ENCODE data around the gene OR51D1. TPM values are rescaled to one million over a fixed set of nuclear protein-coding genes. Genes with fewer than 3 reads are reported as not detected.
A peak's percentile ranks its signal among the peaks of the same experiment; 100 is the strongest.

Gene OR51D1
- total RNA-seq, 1 experiment from 2014 or later, result not detected

DNA sequence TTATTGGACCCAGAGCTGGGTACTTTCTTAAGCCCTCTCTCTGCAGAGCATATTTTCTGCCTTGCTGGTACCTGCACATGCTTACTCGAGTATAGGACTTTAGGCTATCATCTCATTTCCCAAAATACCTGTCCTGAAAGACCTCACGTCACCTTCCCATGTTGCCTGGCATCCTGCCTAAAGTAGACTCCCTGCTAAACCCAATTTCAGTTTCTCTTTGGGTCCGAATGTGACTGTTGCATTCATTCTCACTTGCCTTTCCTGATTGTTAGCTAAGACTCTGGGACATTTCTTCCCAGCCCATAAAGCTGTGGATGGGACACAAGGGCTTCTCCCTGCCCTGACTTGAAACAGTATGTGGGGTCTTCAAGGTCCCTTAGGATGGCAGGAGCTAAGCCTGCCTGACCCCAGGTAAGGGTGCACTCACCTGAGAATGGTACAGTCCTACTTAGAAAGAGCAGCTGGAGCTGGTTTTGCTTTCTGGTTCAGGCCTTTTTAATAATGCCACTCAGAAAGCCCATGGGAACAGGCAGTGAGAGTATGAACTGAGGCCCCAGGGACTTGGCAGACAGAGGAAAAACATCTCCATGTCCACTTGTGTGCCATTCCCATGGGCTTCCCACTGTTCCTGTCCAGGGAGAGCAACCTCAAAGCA is 47.5 kb downstream of the OR51D1 start:
- Histone ChIP-seq H2BK15ac (ENCODE audit: low read depth, low read length) (no peak overlapping the region), H2BK12ac (ENCODE audit: insufficient read length, low read depth, low read length) (no peak overlapping the region), H3K23me2 (ENCODE audit: insufficient read length, low read depth, low read length, poor library complexity, severe bottlenecking) (no peaks in the 10 kb centered on the region), H3K4me1 (ENCODE audit: insufficient read depth, low read length) (no peaks in the 10 kb centered on the region), H2AFZ (ENCODE audit: low read length) (no peak overlapping the region), H3K79me1 (ENCODE audit: insufficient read depth, low read depth, low read length, poor library complexity, severe bottlenecking) (no peaks in the 10 kb centered on the region), H3K9ac (ENCODE audit: extremely low read depth, insufficient read length, low read length) (no peak overlapping the region), H3T11ph (ENCODE audit: low read length) (no peak overlapping the region), H3K9me3 (ENCODE audit: control insufficient read depth, low read depth, low read length) (no peaks in the 10 kb centered on the region), H2AK5ac (ENCODE audit: insufficient read length, low read length) (no peak overlapping the region), H3K27ac (ENCODE audit: insufficient read length, low read depth, low read length) (no peak overlapping the region), H2BK120ac (ENCODE audit: low read depth, low read length, poor library complexity, severe bottlenecking) (no peak overlapping the region), H3K56ac (ENCODE audit: insufficient read length, low read depth, low read length) (no peak overlapping the region), H3K18ac (ENCODE audit: insufficient read length, low read depth, low read length) (no peak overlapping the region), H3K14ac (ENCODE audit: insufficient read depth, low read length) (no peak overlapping the region), H3K4me2 (ENCODE audit: insufficient read depth, insufficient read length, low read length) (no peak overlapping the region), H2BK5ac (ENCODE audit: insufficient read length, low read length) (no peak overlapping the region), H4K5ac (ENCODE audit: insufficient read length, low read depth, low read length) (no peak overlapping the region), H3K4ac (ENCODE audit: low read depth, low read length) (no peak overlapping the region), H4K91ac (ENCODE audit: insufficient read length, low read depth, low read length) (no peak overlapping the region), H2BK20ac (ENCODE audit: low read depth, low read length, poor library complexity, severe bottlenecking) (no peak overlapping the region), H3K27me3 (ENCODE audit: insufficient read depth, low read length) (no peaks in the 10 kb centered on the region), H3K23ac (ENCODE audit: insufficient read length, low read depth, low read length) (no peak overlapping the region), H4K8ac (replicated peaks; ENCODE audit: insufficient read length, low read depth, low read length) (no peak overlapping the region), H4K20me1 (ENCODE audit: control insufficient read depth, insufficient read depth, insufficient read length) (no peaks in the 10 kb centered on the region), H3K79me2 (ENCODE audit: insufficient read depth, low read length) (no peaks in the 10 kb centered on the region)
- TF ChIP-seq CTCF (conservative IDR thresholded peaks at IDR 0.05), result no peak
- Mint-ChIP-seq H3K4me3 (no peak overlapping the region), H3K27ac (peak overlapping the region in 1 of 3 experiments; percentile 73; a peak in 1 of 7 replicates), H3K9me3 (no peaks in the 10 kb centered on the region; a peak in 1 of 5 replicates), H3K36me3 (ENCODE audit: insufficient read depth in 1 of 3, low read depth in 3 of 3) (no peaks in the 10 kb centered on the region), H3K4me1 (no peaks in the 10 kb centered on the region), H3K27me3 (ENCODE audit: low read depth) (no peaks in the 10 kb centered on the region)
- DNase-seq, result no peak
- WGBS (ENCODE audit: extremely low coverage, insufficient read length, low lambda C conversion rate), result no CpG with 5 or more reads among the region's 3 CpGs

Other genes starting within 250 kb of the OR51D1 start
- 15.1 and 15.6 TPM in 2 replicates for gene TRIM21, start 243.8 kb upstream of the OR51D1 start, total RNA-seq (2021)
- not detected in 2 replicates for gene OR52K2, start 188.2 kb upstream of the OR51D1 start, total RNA-seq (2021)
- gene OR52K1, start 154.8 kb upstream of the OR51D1 start, total RNA-seq (2021), result not detected in 2 replicates
- not detected in 2 replicates for gene OR52M1, start 92.3 kb upstream of the OR51D1 start, total RNA-seq (2021)
- gene OR52I2, start 55.7 kb upstream of the OR51D1 start, total RNA-seq (2021), result not detected in 2 replicates
- not detected in 2 replicates for gene OR52I1, start 43.4 kb upstream of the OR51D1 start, total RNA-seq (2021)
- 7.5 and 9.9 TPM in 2 replicates for gene TRIM68, start 29.2 kb upstream of the OR51D1 start, total RNA-seq (2021)
- not detected in 2 replicates for gene OR51E1, start 6.5 kb downstream of the OR51D1 start, total RNA-seq (2021)
- not detected in 2 replicates for gene OR51E2, start 60.4 kb downstream of the OR51D1 start, total RNA-seq (2021)
- gene MMP26, start 67.3 kb downstream of the OR51D1 start, total RNA-seq (2021), result not detected in 2 replicates
- not detected in 2 replicates for gene OR51F1, start 132.5 kb downstream of the OR51D1 start, total RNA-seq (2021)
- not detected in 2 replicates for gene OR52R1, start 166.9 kb downstream of the OR51D1 start, total RNA-seq (2021)
- gene OR51F2, start 183.8 kb downstream of the OR51D1 start, total RNA-seq (2021), result not detected in 2 replicates
- gene OR51S1, start 211.7 kb downstream of the OR51D1 start, total RNA-seq (2021), result not detected in 2 replicates
- gene OR51T1, start 244.4 kb downstream of the OR51D1 start, total RNA-seq (2021), result not detected in 2 replicates